IPS DF 6.9 (cell line): ENCODE data around the gene ENOX1.
A peak's percentile ranks its signal among the peaks of the same experiment; 100 is the strongest.

Experiments
- DNase-seq: peaks from one replicate; pipeline ENCODE4 v3.0.0-alpha.2; 2013; ENCODE audit warnings: low read depth, low spot score
- H3K27ac ChIP-seq: one replicate; pipeline ENCODE4 v1.5.1; 2013; ENCODE audit warnings: low read length, control low read depth
- H3K27me3 ChIP-seq: 2 replicates; pipeline ENCODE4 v1.6.1; 2013; ENCODE audit warnings: mild to moderate bottlenecking, low read length; ENCODE audit not compliant: control insufficient read depth, insufficient read depth
- H3K36me3 ChIP-seq: 2 replicates; pipeline ENCODE4 v1.6.1; 2013; ENCODE audit warnings: low read length; ENCODE audit not compliant: control insufficient read depth, insufficient read depth
- H3K4me1 ChIP-seq: 2 replicates; pipeline ENCODE4 v1.6.1; 2013; ENCODE audit warnings: low read length; ENCODE audit not compliant: control insufficient read depth, insufficient read depth
- H3K4me3 ChIP-seq: 2 replicates; pipeline ENCODE4 v1.5.1; 2013; ENCODE audit warnings: mild to moderate bottlenecking, low read length
- H3K9me3 ChIP-seq: 2 replicates; pipeline ENCODE4 v1.6.1; 2013; ENCODE audit warnings: low read length, inconsistent platforms; ENCODE audit not compliant: control insufficient read depth, insufficient read depth
- WGBS: extraction: QIAGEN DNeasy Blood & Tissue Kit; methylation state at CpG from one replicate; pipeline ENCODE4 v1.1.7; 2013; ENCODE audit warnings: mixed read lengths, missing lambda C conversion rate; ENCODE audit not compliant: insufficient read length, insufficient coverage; 5-methylcytosine and 5-hydroxymethylcytosine counted together

The ENOX1 gene

DNA sequence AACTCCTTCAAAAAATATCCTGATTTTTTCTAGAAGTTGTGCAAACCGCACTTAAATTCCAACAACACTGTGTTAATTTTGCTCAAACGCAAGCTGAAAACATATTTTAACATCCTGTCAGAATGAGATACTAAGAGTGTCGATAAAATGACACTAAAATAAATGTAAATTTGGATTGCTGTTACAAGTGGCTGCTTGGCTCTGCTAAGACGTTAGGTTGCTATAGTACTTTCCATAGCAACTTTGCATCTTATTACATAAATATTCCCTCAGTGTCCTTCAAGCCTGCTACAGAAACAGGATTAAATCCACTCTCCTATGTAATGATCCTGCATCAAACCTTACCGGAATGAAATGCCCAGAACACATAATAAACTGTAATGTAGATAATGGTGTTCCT lies 471.2 kb downstream of the ENOX1 start:
- peaks cover 9% of the 10 kb centered on the region for H3K4me1 ChIP-seq
- no peak overlapping the region for H3K27ac ChIP-seq
- no peak overlapping the region for H3K4me3 ChIP-seq
- H3K27me3 ChIP-seq: no peaks in the 10 kb centered on the region
- no peak for DNase-seq
- no peaks in the 10 kb centered on the region for H3K36me3 ChIP-seq
- no peaks in the 10 kb centered on the region for H3K9me3 ChIP-seq
- WGBS: no CpG with 5 or more reads among the region's 5 CpGs

DNA sequence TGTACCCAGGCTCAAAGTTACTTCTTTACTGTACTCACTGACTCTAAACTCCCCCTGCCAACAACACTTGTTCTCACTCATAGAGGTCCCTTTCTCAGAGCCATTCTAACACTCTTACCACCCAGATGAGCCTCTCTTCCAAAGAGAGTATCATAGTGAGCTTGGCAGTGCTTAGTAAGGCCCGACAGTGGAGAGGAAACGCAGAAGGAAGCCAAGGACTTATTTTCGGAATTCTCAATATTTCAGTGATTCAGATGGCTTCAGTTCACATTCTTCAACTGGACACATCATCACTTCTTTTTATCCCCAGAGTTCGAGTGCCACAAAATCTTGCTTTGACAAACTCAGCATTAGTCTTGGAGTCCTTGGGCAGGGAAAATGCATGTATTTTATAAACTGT lies 477.5 kb downstream of the ENOX1 start:
- Histone ChIP-seq H3K4me3 (no peak overlapping the region), H3K9me3 (no peaks in the 10 kb centered on the region), H3K4me1 (no peaks in the 10 kb centered on the region), H3K27me3 (no peaks in the 10 kb centered on the region), H3K36me3 (no peaks in the 10 kb centered on the region), H3K27ac (no peak overlapping the region)
- no CpG with 5 or more reads among the region's 4 CpGs for WGBS
- DNase-seq: no peak

DNA sequence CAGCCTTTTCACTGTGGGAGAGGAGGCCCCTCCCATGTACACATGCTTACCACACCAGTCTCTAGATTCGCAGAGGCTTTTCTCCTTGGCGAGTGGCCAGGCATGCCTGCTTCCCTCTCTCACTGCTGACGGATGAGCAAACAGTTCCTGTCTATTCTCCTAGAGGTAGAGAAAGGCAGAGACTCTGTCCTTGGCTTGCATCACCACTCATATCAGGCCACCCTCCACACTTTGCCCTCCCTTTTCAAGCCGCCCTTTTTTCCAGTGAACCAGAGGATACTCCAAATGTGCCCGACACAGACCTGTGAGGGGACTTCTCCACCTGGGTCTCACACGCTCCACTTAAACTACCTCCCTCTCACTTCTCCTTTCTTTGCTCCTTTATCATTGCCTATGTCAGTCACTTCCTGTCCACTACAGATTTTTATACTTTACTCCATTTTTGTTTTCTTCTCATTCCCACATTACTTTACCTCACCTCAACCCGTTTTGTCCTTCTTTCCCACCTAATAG lies 478.8 kb downstream of the ENOX1 start:
- Histone ChIP-seq H3K36me3 (no peaks in the 10 kb centered on the region), H3K27me3 (no peaks in the 10 kb centered on the region), H3K4me3 (no peak overlapping the region), H3K9me3 (no peaks in the 10 kb centered on the region), H3K27ac (no peak overlapping the region), H3K4me1 (no peaks in the 10 kb centered on the region)
- WGBS: 100% methylated on average over 1 of the region's 7 CpGs
- no peak for DNase-seq

DNA sequence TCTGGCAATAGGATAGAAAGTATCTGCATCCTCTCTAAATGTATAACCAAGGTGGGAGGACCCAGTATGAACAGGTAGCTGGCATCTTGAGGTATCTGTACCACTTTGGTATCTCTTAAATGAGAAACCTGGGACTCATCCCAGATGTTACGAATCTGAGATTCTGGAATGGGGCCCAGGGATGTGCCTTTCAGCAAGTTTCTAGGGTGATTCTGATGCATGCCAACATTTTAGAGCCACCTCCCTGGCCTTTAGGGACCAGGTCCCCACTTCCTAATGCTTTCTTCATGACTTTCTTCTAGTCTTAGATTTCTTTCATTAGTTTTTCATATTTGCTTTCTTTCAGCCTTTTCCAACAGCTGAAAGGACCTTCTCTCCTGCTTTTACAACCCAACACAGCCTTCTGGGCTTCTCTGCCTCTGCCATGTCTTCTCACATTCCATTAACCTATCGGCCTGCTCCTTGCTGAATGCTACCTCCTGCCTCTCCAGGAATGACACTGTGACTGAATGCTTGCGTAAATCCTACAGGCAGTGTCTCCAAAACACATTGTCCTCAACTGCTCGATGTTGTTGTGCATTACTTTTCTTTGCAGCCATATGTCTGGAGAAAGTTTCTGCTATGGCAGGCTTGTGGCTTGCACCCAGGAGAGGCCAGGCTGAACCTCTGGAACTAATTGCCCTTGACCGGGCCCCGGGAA lies 479.4 kb downstream of the ENOX1 start:
- H3K9me3 ChIP-seq: no peaks in the 10 kb centered on the region
- no peak for DNase-seq
- no peak overlapping the region for H3K4me3 ChIP-seq
- WGBS: no CpG with 5 or more reads among the region's 6 CpGs
- no peaks in the 10 kb centered on the region for H3K27me3 ChIP-seq
- no peaks in the 10 kb centered on the region for H3K36me3 ChIP-seq
- H3K4me1 ChIP-seq: no peaks in the 10 kb centered on the region
- H3K27ac ChIP-seq: no peak overlapping the region

DNA sequence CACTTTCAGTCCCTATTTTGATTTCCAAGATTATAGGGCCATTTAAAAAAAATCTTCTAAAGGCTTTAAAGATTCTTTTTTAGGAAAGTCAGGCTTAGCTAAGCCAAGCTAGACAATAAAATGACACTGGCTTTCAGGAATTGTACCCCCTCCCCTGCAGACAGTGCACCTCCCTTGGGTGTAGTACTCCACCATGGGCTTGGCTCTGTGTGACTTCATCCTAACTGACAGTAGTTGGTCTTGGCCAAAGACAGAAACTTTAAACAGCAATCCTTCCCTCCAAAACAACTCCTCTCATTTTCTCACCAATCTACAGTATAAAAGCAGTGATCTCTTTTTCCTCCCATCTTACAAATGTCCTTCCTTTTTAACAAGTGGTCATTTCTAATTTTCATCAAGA lies 480.4 kb downstream of the ENOX1 start:
- Histone ChIP-seq H3K9me3 (no peaks in the 10 kb centered on the region), H3K27me3 (no peaks in the 10 kb centered on the region), H3K4me1 (no peaks in the 10 kb centered on the region), H3K36me3 (no peaks in the 10 kb centered on the region), H3K4me3 (no peak overlapping the region), H3K27ac (no peak overlapping the region)
- no peak for DNase-seq

DNA sequence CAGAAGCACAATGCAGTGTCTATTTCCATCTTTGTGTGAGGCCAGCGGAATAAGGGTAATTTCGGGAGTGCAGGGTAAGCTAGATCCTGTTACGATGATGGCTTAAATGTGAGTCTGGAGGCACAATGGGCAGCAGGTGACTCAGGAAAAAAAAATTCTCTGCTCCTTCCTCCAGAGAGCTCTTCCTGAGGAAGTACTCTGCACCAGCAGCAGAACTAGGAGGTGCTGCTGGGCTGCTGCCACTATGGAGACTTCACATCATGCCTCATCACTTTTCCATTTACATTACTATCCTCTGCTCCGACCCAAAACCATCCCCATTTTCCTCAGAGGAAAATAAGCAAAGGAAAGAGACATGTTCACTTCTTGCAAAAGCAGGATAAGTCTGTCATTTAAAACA lies 481.4 kb downstream of the ENOX1 start:
- DNase-seq: no peak
- H3K4me1 ChIP-seq: no peaks in the 10 kb centered on the region
- no peak overlapping the region for H3K4me3 ChIP-seq
- no peaks in the 10 kb centered on the region for H3K36me3 ChIP-seq
- no peaks in the 10 kb centered on the region for H3K27me3 ChIP-seq
- no peaks in the 10 kb centered on the region for H3K9me3 ChIP-seq
- H3K27ac ChIP-seq: no peak overlapping the region
- no CpG with 5 or more reads among the region's 4 CpGs for WGBS

DNA sequence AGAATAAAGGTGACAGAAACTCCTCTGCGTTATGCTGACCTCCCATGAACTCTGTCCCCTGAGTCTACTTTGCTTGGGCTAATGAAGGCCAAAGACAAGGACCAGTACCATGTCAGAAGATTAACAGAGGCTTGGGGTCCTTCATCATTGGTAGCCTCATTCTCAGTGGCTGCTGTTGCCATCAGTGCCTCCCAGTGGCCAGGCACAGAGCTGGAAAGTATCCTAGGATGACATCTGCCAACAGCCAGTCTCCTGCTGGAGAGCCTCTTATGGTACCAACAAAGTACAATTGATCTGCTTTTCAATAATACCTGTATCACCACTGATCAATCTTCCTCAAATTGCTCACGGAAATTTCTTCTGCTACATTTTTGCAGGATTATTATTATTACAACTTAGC lies 481.8 kb downstream of the ENOX1 start:
- Histone ChIP-seq H3K27ac (no peak overlapping the region), H3K27me3 (no peaks in the 10 kb centered on the region), H3K9me3 (no peaks in the 10 kb centered on the region), H3K36me3 (no peaks in the 10 kb centered on the region), H3K4me3 (no peak overlapping the region), H3K4me1 (no peaks in the 10 kb centered on the region)
- WGBS: no CpG with 5 or more reads among the region's 2 CpGs
- no peak for DNase-seq

DNA sequence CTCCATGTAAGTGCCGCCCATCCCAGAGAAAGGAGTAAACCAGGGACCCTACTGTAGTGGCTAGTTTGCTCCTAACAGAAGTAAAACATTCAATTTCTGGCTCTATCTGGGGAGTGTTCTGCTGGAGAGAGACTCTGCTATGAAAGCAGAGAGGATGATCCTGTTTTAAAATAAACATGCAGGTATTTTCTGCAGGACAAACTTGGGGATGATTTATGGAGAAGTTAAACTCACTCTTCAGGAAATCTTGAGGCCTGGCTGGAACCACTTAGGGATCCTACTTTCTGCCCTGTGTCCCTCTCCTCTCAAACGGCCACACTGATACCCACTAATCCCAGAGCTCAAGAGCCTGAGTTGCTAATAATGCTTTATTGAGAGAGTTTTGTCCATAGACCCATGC lies 482.3 kb downstream of the ENOX1 start:
- no CpG with 5 or more reads among the region's 2 CpGs for WGBS
- no peaks in the 10 kb centered on the region for H3K4me1 ChIP-seq

DNA sequence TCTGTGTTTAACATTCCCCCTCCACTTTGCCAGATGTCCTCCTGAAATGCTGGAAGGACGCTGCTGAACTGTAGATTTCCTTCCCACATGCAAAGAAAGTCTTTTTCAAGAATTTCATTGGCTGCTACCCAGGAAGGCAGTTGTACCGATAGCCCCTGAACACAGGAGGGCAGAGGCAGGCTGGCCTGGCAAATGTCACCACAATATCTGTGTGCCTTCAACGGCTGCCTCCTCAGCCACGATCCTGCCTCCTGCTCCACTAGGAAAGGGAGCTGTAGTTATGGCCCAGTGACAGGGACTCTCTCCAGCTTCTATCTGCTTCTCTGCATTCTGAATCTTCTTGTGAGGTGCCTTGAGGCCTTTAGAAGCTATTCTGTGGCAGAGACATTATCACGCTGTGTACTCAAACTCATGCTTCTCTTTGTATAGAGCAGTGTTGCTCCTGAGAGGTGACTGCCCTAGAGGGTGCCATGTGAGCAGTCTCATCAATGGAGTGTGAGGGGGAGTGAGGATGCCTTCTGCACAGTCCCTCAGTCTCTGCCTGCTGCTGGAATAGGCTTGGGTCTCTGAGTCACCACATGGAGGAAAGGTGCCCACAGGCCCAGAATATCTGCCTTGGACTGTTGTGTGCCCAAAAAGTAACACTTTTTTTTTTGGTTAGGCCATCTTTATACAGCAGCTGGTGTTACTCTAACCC lies 483.6 kb downstream of the ENOX1 start:
- Histone ChIP-seq H3K27me3 (no peaks in the 10 kb centered on the region), H3K36me3 (no peaks in the 10 kb centered on the region), H3K27ac (no peak overlapping the region), H3K9me3 (no peaks in the 10 kb centered on the region), H3K4me3 (no peak overlapping the region), H3K4me1 (no peaks in the 10 kb centered on the region)
- WGBS: no CpG with 5 or more reads among the region's 5 CpGs
- peak; percentile 54 for DNase-seq

More for the DNA sequence above, 482.3 kb downstream of the ENOX1 start:
- H3K36me3 ChIP-seq: no peaks in the 10 kb centered on the region
- no peak overlapping the region for H3K27ac ChIP-seq
- no peaks in the 10 kb centered on the region for H3K27me3 ChIP-seq
- no peaks in the 10 kb centered on the region for H3K9me3 ChIP-seq
- no peak for DNase-seq
- H3K4me3 ChIP-seq: no peak overlapping the region

DNA sequence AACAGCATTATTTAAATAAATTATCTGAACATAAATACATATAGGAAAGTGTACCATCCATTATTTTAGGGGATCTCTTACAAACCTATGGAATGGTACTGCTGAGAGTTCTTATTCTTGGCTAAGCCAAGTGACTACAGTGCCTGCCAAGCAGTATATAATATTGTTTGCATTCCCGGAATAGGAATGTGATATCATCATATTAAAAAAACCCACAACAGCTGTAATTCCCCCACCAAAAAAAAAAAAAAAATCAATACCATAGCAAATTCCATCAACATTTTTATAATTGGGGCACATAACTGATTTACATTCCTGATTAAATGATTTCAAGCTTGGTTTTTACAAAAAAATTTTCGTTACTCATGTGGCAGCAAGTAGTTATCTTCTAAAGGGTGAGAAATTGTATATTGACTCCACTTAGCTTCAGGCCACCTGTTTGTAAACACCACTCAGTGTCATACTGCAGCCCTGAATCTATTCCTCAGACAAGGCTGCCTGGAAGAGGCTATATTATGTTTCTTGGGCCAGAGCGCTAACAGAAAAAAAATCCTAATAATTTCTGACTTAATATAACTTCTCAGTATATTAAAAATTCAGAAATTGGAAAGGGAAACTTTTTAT lies 485.3 kb downstream of the ENOX1 start:
- H3K27me3 ChIP-seq: no peaks in the 10 kb centered on the region
- no peak overlapping the region for H3K27ac ChIP-seq
- H3K9me3 ChIP-seq: no peaks in the 10 kb centered on the region
- H3K36me3 ChIP-seq: no peaks in the 10 kb centered on the region
- H3K4me1 ChIP-seq: no peaks in the 10 kb centered on the region
- no CpG with 5 or more reads among the region's 3 CpGs for WGBS
- no peak overlapping the region for H3K4me3 ChIP-seq
- no peak for DNase-seq
